Activated B cell treated with CpG ODN at 0.5 μM for 24 hours (primary cell): ENCODE measurements around the gene SMARCA4. TPM values are rescaled to one million over a fixed set of nuclear protein-coding genes. Genes with fewer than 3 reads are reported as not detected.

Experiments
- ATAC-seq: fragments of 200-7000 bp; cut with Tn5 transposase; one replicate; pipeline ENCODE4 v1.10.0; 2021; ENCODE audit warnings: low read depth, mild to moderate bottlenecking, moderate library complexity
- CTCF ChIA-PET: fragments of 350-600 bp; sonication (Branson Sonifier 250); formaldehyde crosslinking; loops from one replicate; lab custom pipeline; 2021; ENCODE audit warnings: antibody characterized with exemption; lab: Charles Lee
- POLR2A ChIA-PET: fragments of 350-600 bp; sonication (Branson Sonifier 250); formaldehyde crosslinking; loops from one replicate; lab custom pipeline; 2021; ENCODE audit warnings: antibody characterized with exemption; lab: Charles Lee
- DNase-seq: peaks from one replicate; pipeline ENCODE4 v3.0.0; 2022
- H3K27ac Mint-ChIP-seq: one replicate; pipeline ENCODE4 v1.8.0; 2020; ENCODE audit warnings: mixed read lengths
- H3K27me3 Mint-ChIP-seq: one replicate; pipeline ENCODE4 v1.8.0; 2021; ENCODE audit warnings: mixed read lengths
- H3K36me3 Mint-ChIP-seq: one replicate; pipeline ENCODE4 v1.8.0; 2021; ENCODE audit warnings: low read depth, mixed read lengths
- H3K4me1 Mint-ChIP-seq: one replicate; pipeline ENCODE4 v1.8.0; 2021; ENCODE audit warnings: mixed read lengths
- H3K4me3 Mint-ChIP-seq: one replicate; pipeline ENCODE4 v1.8.0; 2020; ENCODE audit warnings: mild to moderate bottlenecking, mixed read lengths
- H3K9me3 Mint-ChIP-seq: one replicate; pipeline ENCODE4 v1.8.0; 2020; ENCODE audit warnings: mixed read lengths
- CTCF ChIP-seq: fragments of 200-600 bp; IDR thresholded peaks from one replicate; pipeline ENCODE4 v1.8.0; 2022; ENCODE audit warnings: antibody characterized with exemption, mild to moderate bottlenecking
- intact Hi-C: fragments of 100-400 bp; cut with micrococcal nuclease; formaldehyde crosslinking; loops from one replicate; pipeline ENCODE4 v1.15.1; 2024
- total RNA-seq: library from RNA; stranded (reverse); gene quantifications from 2 replicates; pipeline ENCODE4 v1.2.3, GENCODE V29; 2022

Gene SMARCA4
- total RNA-seq, 1 donor from 2014 or later, result 93.6 TPM

- Mint-ChIP-seq H3K27me3 (no peaks in the 10 kb centered on the region), H3K9me3 (no peaks in the 10 kb centered on the region), H3K4me1 (no peaks in the 10 kb centered on the region), H3K4me3 (no peak overlapping the region), H3K36me3 (peaks cover 92% of the 10 kb centered on the region), H3K27ac (no peak overlapping the region)
- ATAC-seq, result no peak
- no peak for DNase-seq
- no peak for TF ChIP-seq CTCF
- ChIA-PET POLR2A (interaction anchor here (0.5 kb wide), 1 partner anchor 538 kb away, joined by 7 read pairs; no protein-coding TSS in a partner anchor), CTCF (interaction anchor here (1.3 kb wide), 1 partner anchor 98 kb away, joined by 4 read pairs; no protein-coding TSS in a partner anchor)
- intact Hi-C loops, result no loop called here
Observed at GRCh38 chr19:11028146-11028545, 67.3 kb downstream of the SMARCA4 start.

DNA sequence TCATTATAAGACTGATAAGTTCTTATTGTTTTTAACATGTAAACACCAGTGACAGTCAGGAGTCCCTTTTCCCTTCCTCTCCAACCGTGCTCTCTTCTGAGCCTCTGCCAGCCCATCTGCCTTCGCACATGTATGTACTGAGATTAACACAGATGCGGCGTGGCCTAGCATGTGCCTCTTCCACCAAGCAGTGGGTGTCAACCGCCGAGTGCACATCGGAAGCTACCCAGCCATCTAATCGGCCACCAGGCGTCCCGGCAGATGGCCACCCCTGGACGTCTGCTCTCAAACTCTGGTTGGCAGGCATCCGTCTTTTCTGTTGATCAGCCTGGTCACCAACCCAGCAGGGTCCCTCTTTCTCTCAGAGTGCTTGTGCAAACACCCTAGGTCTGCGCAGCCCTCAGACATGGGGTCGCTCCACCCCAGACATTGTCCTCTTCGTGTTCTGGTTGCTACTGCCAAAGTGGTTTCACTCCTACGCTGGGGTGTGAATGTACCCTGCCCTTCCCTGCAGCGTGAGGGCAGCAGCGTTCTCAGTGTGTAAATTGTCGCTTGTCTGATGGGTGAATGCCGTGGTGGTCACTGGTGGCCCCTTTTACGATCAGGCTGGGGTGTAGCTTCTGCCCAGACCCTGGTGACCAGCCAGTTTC lies 70.7 kb downstream of the SMARCA4 start:
- CTCF ChIA-PET, result no interaction called here
- TF ChIP-seq CTCF, result no peak
- H3K36me3 Mint-ChIP-seq, result peaks cover 96% of the 10 kb centered on the region

GRCh38 chr19:11033251-11033650 lies 72.4 kb downstream of the SMARCA4 start:
- H3K36me3 Mint-ChIP-seq, result peaks cover 95% of the 10 kb centered on the region
- no peak for TF ChIP-seq CTCF
- H3K9me3 Mint-ChIP-seq, result no peaks in the 10 kb centered on the region
- ChIA-PET CTCF (no interaction called here), POLR2A (interaction anchor here (0.6 kb wide), 1 partner anchor 24 kb away, joined by 8 read pairs; no protein-coding TSS in a partner anchor)
- DNase-seq, result no peak
- no peaks in the 10 kb centered on the region for H3K27me3 Mint-ChIP-seq
- no peak for ATAC-seq
- H3K27ac Mint-ChIP-seq, result no peak overlapping the region
- intact Hi-C loops, result no loop called here
- no peak overlapping the region for H3K4me3 Mint-ChIP-seq
- peaks cover 22% of the 10 kb centered on the region for H3K4me1 Mint-ChIP-seq

More for the DNA sequence above, 70.7 kb downstream of the SMARCA4 start:
- Mint-ChIP-seq H3K27ac (no peak overlapping the region), H3K4me3 (no peak overlapping the region), H3K27me3 (no peaks in the 10 kb centered on the region), H3K4me1 (peaks cover 20% of the 10 kb centered on the region), H3K9me3 (no peaks in the 10 kb centered on the region)
- intact Hi-C loops, result no loop called here
- POLR2A ChIA-PET, result no interaction called here
- ATAC-seq, result no peak
- no peak for DNase-seq

- Mint-ChIP-seq H3K27me3 (no peaks in the 10 kb centered on the region), H3K27ac (no peak overlapping the region), H3K4me1 (peaks cover 22% of the 10 kb centered on the region), H3K9me3 (no peaks in the 10 kb centered on the region), H3K4me3 (no peak overlapping the region), H3K36me3 (peaks cover 95% of the 10 kb centered on the region)
- intact Hi-C loops, result no loop called here
- DNase-seq (no peak), ATAC-seq (no peak)
- POLR2A ChIA-PET, result no interaction called here
- CTCF ChIA-PET, result interaction anchor here (0.6 to 3.4 kb wide), 2 partner anchors 12 to 94 kb away, joined by 3 to 73 read pairs; no protein-coding TSS in a partner anchor
- no peak for TF ChIP-seq CTCF
Observed at GRCh38 chr19:11033763-11034162, 72.9 kb downstream of the SMARCA4 start.

DNA sequence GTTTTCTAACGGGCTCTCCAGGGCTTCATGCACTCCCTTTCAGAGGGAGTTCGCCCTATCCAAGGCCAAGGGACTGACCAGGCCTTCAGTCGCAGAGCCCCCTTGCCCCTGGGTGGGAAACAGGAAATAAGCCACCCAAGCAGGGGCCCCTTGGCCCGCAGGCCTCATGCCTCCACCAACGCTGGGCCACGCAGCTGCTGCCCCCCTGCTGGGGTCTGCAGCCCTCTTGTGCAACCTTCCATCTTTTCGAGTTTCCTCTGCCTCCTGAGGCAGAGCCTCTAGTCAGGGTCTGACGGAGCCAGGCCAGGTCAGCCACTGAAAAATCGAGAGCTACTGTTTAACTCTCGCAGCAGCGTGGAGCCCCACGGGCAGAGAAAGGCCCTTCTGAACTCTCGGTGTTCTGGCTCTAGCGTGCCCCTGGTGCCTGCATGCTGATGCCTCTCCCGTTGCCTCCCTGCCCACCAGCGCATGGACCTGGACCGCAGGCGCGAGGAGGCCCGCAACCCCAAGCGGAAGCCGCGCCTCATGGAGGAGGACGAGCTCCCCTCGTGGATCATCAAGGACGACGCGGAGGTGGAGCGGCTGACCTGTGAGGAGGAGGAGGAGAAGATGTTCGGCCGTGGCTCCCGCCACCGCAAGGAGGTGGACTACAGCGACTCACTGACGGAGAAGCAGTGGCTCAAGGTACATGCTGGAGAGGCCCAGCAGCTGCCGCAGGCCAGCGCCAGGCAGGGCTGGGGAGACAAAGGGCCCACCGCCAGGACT lies 73.8 kb downstream of the SMARCA4 start:
- Mint-ChIP-seq H3K27me3 (no peaks in the 10 kb centered on the region), H3K27ac (no peak overlapping the region), H3K9me3 (no peaks in the 10 kb centered on the region), H3K36me3 (peaks cover 89% of the 10 kb centered on the region), H3K4me1 (peaks cover 22% of the 10 kb centered on the region), H3K4me3 (no peak overlapping the region)
- no peak for TF ChIP-seq CTCF
- CTCF ChIA-PET, result interaction anchor here (1.6 to 3.4 kb wide), 6 partner anchors 15 to 169 kb away, joined by 3 to 73 read pairs (median 10); no protein-coding TSS in a partner anchor
- ATAC-seq (no peak), DNase-seq (no peak)
- POLR2A ChIA-PET, result interaction anchor here (0.5 to 1.9 kb wide), 6 partner anchors 59 to 418 kb away, joined by 4 to 14 read pairs (median 6); partner anchors contain the start of gene SWSAP1
- intact Hi-C loops, result loop anchor here (5.0 kb wide), 1 partner anchor 448 kb away; the partner anchor contains the start of gene ELAVL3
